RPMI8226 (cell line): ENCODE data around the gene IL22RA1.

Experiments used
- DNase-seq: peaks from one replicate; pipeline ENCODE4 v3.0.0-alpha.2; 2015

The IL22RA1 gene

DNA sequence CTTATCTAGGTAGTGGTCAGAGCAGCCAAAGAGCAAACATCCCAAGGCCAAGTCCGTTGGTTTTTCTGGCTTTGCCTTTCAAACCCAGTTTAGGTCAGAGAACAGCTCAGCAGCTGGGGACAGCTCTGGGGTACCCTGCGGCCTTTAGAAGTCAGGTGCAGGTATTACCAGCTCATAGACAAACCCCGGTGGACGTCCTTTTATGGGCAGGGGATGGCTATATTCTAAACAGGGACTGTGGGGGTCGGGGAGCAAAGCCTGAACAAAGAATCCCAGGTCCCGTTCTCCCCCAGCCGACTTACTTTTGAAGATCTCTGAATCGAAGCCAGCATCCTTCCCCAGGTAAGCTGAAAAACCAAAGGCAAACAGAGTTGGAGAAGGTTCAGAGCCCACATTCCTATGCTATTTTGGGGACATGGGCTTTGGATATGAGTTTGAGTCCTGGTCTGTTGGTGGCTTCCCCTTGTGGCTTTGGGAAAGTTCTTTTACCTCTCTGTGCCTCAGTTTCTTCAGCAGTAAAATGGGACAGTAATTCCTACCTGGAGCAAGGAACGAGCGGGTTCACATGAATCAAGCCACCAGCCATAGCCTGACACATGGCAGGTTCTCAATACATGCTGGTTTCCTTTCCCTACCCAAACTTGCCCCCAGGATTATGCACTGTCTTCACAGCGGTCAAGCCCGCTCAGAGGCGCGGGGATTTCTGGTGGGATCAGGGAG, 47.6 kb downstream of the IL22RA1 start:
- DNase-seq: no peak

DNA sequence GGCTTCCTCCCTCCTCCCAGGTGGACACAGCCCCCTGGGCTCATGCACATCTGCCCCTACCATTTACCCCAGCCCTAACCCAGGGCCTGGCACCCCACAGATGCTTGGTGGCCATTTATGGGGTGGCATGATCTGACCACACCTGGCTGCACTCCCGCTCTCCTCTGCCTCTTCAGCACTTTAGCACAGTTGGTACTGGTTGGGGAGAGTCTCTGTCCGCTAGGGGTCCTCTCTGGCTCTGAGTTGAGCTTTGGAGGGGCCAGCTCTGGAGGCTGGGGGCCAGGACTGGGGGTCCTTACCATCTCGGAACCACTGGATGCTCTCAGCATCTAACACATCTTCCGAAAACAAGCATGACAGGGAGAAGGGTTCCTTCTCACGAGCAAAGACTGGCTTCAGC, 48.4 kb downstream of the IL22RA1 start:
- no peak for DNase-seq

DNA sequence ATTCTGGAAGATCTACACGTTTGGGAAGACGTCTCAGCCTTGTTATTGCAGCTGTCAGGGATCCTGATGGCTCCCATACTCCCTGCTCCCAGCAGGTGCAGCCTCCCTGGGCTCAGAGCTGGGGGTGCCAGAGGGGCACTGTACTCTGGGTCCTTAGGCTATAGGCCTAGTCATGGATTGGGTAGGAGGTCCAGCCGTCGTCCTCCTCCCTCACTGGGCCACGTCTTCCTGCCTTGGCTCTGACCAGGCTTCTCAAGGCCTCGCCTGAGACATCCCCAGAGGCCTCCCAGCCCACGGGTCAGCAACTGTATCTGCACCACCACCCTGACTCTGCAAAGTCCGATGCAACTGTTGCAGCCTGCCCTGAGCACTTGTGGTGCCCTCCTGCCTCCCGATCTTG, 49.2 kb downstream of the IL22RA1 start:
- DNase-seq: no peak

DNA sequence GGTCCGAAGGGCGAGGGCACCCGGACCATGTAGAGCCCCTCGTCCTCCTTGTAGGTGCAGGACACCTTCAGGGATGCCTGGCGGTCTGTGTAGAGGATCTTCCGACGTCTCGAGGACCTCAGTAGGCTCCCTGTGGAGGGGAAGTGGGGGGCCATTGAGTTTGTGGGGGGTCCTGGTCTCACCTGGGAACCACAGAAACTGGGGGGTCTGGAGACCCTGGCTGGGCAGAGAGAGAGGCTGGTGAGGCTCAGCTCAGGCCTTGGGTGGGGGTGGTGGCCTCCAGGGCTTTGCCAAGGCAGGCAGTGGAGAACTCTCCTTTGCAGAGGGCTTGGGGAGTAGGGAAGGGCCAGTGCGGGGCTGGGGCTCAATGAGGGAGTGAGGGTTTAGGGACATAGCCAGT, 50.0 kb downstream of the IL22RA1 start:
- DNase-seq: no peak

DNA sequence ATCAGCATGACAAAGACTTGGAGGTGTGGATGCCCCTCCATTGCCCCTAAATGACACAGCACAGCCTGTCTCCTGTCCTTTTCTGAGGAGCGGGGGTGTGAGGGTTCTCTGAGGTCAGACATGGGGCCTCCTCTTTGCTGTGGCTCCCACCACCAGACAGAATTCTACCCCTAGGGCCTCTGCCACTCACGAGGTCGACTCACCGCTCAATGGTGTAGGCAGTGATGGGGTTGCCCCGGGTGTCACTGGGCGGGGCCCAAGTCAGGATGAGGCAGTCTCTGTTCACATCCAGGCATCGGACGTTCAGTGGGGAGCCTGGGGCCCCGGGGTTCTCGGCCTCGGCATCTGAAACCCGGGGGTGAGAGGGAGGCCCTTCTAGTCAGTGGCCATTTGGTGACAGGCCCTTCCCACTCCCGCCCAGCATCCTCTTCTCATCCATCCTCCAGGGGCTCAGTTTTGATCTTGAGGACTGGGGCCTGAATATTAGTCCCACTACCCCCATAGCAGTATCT, 50.9 kb downstream of the IL22RA1 start:
- DNase-seq: no peak

DNA sequence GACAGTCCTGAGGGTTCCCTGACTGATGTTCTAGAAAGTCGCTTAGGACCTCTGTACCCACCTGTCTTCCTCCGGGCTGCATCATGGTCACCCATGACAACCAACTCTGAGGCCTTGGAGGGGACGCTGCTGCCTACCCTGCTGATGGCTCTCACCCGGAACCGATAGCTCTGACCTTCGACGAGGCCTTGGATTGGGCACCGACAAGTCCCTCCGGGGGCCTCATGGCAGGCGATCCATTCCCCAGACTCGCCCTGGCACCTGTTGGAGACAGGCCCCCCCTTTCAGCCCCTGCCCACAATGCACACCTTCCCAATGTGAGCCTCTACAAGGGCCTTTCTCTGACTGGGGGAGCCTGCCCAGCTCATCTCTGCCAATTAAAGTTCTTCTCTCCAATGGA, 52.2 kb downstream of the IL22RA1 start:
- DNase-seq: no peak

DNA sequence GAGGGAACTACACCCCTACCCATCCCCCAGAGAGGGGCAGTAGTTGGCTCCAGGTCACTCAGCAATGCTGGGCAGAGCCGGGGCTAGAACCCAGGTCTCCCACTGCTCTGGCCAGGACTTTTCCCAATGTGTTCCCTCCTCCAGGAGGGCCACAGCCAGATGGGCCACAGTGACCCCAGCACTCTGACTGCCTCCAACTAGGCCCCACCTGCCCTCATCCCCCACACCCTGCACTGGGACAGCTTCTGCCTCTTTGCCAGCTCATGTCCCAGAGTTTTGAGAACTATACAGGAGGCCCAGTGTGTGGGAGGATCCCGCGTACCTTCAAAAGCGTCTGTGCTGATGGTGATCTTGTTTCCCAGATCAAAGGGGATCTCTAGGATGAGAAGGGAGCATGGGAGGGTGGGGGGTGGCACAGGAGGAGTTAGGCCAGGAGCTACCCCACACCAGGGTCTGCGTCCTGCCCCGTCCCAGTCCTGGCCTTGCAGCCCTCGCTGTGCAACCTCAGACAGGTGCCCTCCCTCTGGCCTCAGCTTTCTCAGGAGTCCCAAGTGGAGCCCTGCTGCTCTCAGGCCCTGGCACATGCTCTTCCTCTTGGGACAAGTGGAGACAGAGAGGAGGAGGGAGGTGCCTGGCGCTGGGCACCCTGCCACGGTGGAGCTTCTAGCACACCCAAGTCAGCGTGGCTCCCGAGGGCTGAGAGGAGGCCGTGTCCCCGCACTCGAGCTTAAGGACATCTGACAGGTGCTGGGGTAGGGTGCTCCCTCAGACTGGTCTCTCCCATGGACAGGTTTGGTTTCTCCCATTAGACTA, 53.0 kb downstream of the IL22RA1 start:
- no peak for DNase-seq

DNA sequence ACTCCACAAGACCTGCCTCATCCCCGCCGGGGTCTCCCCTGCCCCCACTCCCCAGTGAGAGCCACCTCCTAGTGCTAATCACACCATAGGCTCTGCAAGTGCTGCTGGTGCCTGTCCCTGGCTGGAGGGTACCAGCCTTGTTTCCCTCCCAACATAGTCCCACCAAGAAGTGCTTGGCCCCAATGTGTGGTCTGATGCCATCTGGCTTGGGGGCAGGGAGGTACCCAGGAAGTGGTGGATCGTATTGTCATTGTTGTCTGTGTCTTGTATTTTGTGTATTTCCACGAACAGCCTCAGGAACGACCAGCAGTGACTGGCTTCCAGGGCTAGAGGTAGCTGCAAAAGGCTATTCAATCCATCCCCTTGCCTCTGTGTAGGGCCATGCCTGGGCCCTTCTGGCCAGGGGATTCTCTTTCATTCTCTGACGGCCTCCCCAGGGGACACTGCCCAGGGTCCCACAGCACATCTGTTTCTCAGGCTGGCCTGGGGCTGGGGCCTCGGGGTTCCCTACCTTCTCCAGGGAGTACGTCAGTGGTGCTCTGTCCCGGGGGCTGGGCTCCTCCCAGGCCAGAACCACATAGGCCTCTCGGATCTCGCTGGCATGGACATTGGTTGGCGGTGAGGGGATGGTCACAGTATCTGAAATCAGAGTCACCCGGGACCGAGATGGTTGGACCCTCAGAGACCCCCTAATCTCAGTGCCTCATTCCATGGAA, 53.8 kb downstream of the IL22RA1 start:
- no peak for DNase-seq

DNA sequence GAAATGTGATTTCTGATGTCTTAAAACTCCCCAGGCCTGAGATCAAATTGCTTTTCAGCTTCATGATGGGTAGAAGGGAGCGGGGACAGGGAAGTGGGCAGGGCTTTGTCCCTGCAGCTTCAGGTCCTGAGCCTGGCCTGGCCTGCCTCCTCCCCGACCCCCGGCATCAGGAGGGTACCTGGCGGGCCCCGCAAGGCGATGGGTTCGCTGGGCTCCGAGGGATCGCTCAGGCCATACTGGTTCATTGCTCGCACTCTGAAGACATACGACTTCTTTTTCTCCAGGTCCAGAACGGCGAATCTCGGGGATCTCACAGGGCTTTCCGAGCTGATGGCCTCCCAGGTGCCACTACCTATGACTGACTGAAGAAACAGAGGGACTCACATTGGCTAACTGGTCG, 56.5 kb downstream of the IL22RA1 start:
- no peak for DNase-seq

DNA sequence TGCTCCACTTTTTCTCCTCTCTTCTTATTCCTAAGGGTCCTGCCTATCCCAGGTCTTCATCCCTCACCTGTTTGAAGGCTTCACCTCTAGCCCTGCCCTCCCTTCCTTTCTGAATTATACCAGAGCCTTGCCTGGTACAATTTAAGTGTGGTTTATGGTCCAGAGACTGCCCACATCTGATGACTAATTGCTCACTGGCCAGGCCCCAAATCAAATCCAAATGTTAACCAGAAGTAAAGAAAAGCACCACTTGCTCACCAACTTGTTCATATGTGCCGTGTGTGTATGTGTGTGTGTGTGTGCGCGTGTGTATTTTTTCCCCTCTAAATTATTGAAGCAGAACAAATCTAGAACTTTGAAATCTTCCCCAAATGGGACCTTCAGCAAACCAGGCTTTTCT, 57.4 kb downstream of the IL22RA1 start:
- no peak for DNase-seq

DNA sequence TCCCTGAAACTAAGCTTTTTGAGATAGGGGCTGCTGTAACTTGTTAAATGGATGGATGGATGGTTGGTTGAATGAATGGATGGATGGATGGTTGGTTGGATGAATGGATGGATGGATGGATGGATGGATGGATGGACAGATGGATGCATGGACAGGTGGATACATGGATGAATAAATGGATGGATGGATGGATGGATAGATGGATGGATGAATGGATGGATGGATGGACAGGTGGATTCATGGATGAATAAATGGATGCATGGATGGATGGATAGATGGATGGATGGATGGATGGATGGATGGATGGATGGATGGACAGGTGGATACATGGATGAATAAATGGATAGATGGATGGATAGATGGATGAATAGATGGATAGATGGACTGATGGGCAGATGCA, 57.9 kb downstream of the IL22RA1 start:
- no peak for DNase-seq

DNA sequence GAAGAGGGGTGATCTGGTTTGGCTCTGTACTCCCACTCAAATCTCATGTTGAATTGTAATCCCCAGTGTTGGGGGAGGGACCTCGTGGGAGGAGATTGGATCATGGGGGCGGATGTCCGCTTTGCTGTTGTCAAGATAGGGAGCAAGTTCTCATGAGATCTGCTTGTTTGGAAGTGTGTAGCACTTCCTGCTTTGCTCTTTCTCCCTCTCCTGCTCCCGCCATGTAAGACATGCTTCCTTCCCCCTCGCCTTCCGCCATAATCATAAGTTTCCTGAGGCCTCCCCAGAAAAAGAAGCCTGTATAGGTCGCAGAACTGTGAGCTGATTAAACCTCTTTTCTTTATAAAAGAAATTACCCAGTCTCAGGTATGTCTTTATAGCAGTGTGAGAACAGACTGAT, 58.9 kb downstream of the IL22RA1 start:
- DNase-seq: no peak

DNA sequence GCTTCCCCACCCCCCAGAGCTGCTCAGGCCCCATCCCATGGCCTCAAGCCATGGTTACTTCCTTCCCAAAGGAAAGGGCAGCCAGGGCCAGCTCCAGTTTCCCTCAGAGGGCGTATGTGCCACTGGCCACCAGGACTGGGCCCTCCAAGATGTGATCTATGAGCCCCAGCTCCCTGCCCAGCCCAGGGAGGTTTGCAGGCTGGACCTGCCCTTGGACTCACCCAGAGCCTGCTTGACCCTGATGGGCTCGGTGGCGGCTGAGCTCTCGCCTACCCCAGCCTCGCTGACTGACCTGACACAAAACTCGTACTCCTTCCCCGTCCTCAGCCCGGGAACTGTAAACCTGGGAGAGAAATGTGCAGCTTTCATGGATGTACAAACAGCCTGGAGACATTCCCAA, 60.6 kb downstream of the IL22RA1 start:
- no peak for DNase-seq

DNA sequence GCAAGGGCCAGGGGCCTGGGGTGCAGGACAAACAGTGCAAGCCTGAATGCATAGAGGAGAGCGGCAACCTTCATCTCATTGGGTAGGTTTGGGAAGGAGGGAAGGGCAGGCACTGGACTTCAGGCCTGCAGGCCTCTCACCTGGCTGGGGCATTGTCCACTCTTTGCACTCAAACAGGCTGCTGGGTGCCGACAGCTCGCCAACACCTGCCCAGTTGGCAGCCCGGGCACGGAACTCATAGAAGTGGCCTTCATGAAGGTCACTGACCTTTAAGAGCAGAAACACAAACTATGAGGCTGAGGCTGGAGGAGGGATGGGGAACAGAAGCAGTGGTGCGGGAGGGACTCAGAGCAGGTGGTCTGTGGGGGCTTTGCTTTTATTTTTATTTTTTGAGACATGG, 61.8 kb downstream of the IL22RA1 start:
- no peak for DNase-seq

DNA sequence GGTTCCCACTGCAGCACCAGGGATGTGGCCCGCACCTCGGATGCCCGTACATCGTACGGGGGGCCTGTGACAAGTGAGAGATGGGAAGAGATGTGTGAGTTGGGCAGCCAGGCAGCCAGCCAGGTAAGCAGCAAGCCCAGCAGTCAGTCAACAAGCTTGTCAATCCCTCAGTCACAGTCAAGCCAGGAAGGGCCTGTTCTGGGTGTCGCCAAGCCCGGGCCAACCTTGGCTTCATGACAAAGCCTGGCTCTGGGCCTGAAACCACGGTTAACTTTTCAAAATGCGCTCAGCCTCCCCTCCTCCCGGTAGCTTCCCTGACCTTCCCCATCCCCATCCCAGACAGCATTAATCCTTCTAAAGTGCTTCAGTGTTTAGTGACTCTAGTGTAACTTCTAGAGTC, 62.8 kb downstream of the IL22RA1 start:
- DNase-seq: no peak

DNA sequence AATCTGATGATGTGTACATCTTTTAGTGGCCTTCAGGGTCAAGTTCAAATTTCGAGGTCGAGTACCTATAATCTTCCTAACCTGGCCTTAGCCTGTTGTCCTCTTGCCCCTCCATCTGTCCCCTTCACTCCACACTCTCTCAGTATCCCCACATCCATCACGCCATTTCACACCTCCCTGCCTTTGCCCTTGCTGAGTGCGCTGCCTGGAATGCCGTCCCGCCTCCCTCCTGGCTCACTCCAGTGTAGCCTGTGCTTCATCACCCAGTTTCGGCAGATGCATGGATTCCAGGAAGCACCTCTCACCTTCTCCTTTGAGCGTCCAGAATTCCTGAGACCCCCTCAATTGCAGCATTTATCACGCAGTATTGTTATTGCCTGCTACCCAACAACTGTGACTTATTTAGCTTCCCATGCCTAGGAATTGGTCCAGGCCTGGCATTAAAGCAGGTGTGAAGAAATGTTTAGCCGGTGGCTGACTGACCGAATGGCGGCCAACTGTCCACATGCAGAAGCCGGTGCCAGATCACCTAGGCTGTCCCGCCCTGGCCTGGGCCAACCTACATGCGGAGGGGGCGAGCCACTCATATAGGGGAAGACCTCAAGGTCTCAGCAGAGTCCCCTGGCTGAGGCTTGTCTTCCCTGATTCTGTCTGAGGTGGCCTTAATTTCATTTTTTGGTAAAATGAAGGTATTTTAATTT, 65.5 kb downstream of the IL22RA1 start:
- DNase-seq: no peak

DNA sequence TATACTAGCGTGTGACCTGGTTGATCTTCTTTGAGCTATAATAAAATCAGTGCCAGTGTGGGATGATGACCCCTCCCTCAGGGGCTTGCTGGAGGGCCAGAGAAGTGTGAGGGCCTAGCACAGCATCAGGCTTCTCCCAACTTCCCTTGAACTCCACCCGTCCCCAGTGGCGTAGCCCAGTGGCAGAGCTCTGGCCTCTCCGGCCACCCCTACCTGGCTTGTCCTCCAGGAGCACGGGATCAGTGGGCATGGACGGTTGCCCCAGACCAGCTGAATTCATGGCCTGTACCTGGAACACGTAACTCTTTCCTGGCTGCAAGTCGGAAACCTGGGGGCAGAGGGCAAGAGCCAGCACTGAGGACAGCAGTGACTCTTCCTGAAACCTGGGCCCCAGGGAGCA, 67.0 kb downstream of the IL22RA1 start:
- DNase-seq: no peak

DNA sequence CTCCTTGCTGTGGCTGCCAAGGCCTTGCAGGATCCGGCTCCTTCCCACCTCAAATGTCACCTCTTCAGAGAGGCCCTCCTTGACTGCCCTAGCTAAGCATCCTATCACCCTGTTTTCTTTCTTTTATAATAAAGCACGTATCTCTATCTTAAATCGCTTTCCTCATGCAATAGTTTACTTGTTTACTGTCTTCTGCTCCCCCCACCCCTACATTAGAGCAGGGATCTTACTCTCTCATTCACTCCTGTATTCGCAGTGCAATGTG, 67.4 kb downstream of the IL22RA1 start:
- DNase-seq: no peak

DNA sequence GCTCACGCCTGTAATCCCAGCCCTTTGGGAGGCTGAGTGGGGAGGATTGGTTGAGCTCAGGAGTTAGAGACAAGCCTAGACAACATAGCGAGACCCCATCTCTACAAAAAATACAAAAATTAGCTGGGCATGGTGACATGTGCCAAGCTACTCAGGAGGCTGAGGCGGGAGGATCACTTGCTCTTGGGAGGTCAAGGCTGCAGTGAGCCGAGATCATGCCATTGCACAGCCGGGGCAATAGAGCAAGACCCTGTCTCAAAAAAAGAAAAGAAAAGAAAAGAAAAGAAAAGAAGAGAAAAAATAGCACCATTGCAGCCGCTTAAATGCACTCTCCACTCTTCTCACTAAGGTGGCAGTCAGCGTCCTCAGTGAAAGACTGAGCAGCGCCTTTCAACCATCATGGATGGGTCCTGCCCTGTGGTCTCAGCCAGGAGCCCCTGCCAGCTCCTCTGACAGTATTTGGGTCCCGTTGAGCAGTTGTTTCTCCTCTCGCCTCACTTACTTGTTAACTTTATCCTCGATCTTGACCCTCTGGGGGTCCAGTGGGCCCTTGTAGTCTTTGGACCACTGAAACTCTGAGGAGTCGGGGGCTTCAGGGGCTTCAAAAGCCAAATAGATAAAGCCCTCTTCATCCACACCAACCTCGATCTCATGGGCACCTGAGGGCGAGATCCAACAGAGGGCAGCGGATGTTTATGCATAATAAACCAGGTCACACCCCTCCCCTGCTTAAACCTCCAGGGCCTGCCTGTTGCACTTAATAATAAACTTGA, 67.9 kb downstream of the IL22RA1 start:
- no peak for DNase-seq

DNA sequence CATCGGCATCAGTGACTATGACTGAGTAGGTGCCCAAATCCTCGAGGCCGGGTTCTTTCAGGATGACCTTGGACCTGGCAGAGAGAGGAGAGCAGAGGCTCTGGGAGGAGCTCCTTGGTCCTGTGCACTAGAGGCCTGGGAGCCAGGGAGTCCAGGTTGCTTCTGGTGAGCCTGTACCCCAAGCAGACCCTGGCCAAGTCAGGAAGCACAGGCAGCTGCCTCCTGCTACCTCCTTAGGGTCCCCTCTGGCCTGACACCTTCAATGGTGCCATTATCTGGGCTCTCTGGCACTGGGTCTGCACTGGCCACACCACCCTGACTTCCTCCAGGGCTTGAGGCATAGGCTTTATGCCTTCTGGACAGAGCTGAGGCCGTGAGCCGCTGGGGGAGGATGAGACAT, 68.7 kb downstream of the IL22RA1 start:
- no peak for DNase-seq

DNA sequence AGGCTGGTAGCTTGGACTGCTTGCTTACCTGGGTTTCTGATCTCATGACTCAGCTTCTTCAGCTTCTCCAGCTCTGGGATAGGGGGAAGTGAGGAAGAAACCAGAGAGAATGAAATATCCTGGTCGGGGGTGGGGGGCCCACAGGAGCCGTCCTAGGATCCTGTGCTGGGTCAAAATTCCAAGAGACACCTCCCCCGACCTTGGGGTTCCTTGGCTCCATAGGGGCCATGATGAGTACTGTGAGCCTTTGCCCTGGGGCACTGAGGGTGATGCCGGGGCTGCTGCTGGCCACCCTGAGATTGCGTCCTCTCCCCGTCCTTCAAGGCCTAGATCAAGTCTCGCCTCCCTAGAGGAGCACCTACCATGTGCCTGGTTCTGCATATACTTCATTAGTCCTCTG, 71.0 kb downstream of the IL22RA1 start:
- no peak for DNase-seq

DNA sequence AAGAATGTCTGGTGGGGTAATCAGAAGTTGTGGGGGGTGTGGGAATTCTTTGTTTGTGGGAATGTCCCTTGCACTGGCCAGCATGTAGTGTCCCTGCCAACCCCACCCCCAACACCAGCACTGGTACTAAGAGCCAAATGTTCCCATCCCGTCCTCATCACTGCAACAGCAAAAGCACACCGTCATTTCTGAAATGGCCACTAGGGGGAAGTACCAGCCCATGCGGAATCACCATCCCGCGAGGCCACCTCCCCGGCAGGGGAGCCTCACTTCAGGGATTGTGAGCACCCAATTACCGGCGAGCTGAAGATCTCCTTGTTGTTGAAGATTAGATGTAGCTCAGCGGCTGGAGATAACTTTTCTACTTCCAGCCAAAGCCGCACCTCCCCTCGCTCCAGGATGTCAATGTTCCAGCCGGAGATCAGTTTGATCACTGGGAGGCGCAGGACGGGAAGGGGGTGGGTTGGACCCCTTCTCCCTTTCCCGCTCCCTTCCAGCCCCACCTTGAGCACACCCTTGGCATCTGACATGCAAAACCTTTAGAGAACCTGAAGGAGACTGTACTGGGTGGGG, 72.0 kb downstream of the IL22RA1 start:
- DNase-seq: peak; percentile 87
